GM19351 (cell line): ENCODE data around the gene ZDHHC19.
"Not testable (repeated sequence)": the region's sequence is repeated elsewhere in the genome, so short reads cannot be mapped to it uniquely, and the experiment has no call there.

Source experiments
- ATAC-seq: cut with Tn5 transposase; IDR thresholded peaks from one replicate; pipeline ENCODE4 v1.9.1; 2021; ENCODE audit warnings: mild to moderate bottlenecking, moderate library complexity; ENCODE audit not compliant: unreplicated experiment

Gene ZDHHC19

GRCh38 chr3:196179380-196180308 lies 31.6 kb downstream of the ZDHHC19 start:
- ATAC-seq = peak; percentile 60

DNA sequence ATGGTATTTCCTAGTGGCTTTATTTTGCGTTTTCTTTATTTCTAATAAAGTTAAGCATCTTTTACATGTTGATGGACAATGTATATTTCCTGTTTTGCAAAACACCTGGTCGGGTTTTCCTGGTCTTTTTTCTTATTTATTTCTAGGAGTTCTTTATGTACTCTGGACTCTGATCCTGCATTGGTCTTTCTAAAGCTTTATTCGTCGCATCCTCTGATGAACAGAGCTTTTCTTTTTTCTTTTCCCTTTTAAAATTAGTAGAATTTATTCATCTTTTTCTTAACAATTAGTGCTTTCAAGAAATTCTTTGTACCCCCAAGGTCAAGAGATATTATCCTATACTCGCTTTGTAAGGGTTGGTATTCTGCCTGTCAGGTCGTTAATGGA lies 32.2 kb downstream of the ZDHHC19 start:
- no peak for ATAC-seq

- ATAC-seq = no peak
These were observed 33.2 kb downstream of the ZDHHC19 start for GRCh38 chr3:196177967-196178366.

- no peak for ATAC-seq
These were observed 33.6 kb downstream of the ZDHHC19 start for GRCh38 chr3:196177567-196177966.

GRCh38 chr3:196175722-196176121 lies 35.5 kb downstream of the ZDHHC19 start:
- no peak for ATAC-seq

DNA sequence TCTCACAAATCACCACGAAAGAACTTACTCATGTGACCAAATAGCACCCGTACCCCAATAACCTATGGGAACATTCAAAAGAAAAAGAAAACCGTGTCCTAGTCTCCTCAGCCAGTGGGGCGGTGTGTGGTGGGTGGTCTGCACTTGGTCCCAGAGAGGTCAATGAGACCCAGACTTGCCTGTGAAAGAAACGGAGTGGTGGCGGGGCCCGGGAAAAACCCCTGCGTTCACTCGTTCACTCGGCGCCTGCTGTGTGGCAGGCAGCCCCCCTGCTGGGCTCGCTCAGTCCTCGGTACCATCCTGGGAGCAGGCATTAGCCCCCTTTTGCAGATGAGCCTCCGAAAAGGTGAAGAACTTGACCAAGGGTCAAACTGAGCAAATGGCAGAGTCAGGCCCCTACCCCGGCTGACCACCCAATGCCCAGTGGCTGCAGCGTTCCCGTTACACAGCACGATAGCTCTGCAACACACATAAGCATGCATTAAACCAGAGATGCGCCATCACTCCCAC lies 36.0 kb downstream of the ZDHHC19 start:
- ATAC-seq = no peak

DNA sequence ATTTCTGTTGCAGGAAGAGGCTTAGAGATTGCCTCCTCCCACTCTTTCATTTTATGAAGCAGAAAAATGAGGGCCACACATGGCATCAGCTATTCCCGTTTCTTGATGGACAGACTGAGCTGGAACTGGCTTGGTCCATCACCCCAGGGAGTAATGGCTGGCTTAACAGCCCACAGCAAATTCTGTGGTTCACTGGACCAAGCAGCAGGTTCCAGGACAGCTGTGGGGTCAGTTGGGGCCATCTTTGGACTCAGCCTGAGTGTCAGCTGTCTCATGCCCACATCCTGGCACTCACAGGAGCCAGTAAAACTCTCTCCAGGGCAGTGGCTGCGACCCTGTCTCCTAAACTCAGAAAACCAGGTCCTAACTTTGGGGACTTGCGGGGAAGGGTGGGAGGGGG lies 36.5 kb downstream of the ZDHHC19 start:
- no peak for ATAC-seq

- ATAC-seq = not testable (repeated sequence)
These were observed 40.9 kb downstream of the ZDHHC19 start for GRCh38 chr3:196170296-196170695.

- ATAC-seq = no peak
These were observed 41.4 kb downstream of the ZDHHC19 start for GRCh38 chr3:196169836-196170240.

DNA sequence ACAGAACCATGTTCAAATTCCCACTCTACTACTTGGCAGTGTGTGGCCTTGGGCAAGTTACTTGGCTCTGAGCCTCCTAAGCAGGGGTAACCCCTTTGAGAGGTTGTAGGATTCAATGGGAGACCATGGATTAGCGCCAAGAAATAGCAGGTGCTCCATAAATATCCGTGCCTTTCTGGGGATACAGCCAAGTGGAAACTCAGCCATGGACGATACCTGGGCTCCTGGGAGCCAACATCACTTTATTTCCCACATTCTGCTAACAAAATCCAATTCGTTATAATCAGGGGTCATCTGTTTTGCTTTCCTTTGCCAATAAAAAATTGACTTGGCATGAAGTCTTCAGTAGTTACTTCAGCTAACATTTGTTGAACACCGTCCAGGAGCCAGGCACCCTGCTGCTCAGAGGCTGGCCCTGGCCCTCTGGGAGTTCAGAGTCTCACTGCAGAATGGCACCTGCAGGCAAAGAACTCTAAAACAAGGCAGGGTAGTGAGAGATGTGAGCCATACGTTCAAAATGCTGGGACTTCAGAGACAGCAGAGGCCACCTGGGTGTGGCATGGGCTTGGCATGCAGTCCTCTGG lies 42.3 kb downstream of the ZDHHC19 start:
- ATAC-seq = no peak

DNA sequence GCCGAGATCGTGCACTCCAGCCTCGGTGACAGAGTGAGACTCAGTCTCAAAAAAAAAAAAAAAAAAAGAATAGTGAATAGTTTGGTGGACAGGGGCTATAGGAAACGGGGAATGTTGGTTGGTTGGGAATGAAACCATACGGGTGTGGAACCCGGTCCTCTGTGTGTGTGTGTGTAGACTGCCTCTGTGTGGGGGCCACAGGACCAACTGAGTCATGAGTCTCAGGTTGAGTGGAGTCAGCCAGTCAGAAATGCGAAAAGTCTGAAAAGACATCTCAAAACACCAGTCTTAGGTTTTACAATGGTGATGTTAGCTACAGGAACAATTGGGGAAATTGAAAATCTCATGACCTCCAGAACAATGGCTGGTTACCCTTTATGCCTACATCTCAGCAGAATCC lies 44.5 kb downstream of the ZDHHC19 start:
- no peak for ATAC-seq

GRCh38 chr3:196165850-196166249 lies 45.4 kb downstream of the ZDHHC19 start:
- ATAC-seq = no peak

GRCh38 chr3:196165006-196165575 lies 46.1 kb downstream of the ZDHHC19 start:
- ATAC-seq = not testable (repeated sequence)

DNA sequence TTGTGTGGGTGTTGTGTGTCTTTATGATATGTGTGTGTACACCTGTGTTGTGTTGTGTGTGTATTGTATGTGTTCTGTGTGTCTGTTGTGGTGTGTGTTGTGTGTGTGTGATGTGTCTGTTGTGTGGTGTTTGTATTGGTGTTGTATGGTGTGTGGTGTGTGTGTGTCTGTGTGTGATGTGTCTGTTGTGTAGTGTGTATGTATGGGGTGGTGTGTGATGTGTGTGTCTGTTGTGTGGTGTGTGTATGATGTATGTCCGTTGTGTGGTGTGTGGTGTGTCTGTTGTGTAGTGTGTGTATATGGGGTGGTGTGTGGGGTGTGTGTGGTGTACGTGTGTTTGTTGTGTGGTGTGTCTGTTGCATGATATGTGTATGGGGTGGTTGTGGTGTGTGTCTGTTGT lies 46.6 kb downstream of the ZDHHC19 start:
- no peak for ATAC-seq

GRCh38 chr3:196163666-196164493 lies 47.3 kb downstream of the ZDHHC19 start:
- no peak for ATAC-seq

DNA sequence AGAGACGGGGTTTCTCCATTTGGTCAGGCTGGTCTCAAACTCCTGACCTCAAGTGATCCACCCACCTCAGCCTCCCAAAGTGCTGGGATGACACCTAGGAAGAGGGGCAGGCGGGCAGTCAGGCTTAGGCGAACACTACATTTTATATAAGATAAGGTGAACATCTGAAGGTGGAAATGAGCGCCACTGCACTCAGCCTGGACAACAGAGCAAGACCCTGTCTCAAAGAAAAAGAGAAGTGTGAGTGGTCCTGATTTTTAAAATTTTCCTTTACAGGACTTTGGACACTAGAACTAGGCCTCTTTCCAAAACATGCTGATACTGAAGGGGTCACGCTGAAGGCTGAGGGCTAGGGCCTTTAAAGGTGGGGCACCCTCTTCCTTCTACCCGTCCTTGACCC lies 48.0 kb downstream of the ZDHHC19 start:
- ATAC-seq = no peak

GRCh38 chr3:196162679-196163078 lies 48.5 kb downstream of the ZDHHC19 start:
- no peak for ATAC-seq

DNA sequence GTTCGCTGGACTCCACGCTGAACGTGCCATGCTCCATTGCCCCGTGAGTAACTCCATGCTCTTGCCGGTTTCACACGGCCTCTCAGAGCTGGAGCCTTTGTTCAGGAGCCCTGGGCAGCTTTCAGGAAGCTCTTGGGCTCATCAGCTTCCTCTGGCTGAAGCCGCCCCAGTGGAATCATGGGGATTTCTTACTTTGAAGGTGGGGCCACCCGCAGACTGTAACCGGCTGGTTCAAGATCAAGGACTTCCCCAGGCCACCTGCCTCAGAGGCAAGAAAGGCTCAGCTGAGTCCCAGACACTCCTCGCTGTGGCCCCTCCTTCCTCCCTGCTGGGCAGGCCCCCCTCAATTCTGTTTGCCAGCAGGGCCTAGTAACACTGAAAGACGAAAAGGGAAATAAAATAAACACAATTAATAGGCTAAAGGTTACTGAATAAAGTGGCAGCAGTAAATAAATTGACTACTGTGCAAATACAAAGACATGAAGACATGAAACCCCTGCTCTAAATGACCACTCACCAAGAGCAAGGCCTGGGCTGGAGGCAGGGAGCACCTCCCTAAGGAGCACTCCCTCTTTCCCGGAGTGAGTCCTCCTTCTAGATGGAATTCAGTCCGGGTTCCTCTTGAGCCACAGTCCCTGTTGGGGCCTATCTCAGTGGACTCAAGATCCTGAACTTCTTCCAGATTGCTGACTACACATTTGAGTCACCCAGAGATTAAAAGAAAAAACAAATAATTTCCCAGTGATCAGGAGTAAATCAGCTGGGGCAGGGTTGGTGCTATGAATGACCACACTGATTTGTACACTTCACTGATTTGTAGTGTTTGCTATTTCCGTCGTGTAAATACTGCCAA lies 51.0 kb downstream of the ZDHHC19 start:
- ATAC-seq = peak; percentile 97

DNA sequence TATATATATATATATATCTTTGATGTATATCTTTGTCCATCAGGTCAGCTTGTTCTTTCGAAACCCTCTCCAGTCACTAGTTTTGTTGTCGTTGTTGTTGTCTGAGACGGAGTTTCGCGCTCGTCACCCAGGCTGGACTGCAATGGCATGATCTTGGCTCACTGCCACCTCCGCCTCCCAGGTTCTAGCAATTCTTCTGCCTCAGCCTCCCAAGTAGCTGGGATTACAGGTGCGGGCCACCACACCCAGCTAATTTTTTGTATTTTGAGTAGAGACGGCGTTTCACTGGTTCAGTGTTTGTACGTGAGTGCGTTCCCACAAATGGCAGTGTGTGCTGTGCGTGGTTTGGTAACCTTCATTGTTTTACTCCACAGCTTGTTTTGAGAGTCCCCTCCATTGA lies 51.7 kb downstream of the ZDHHC19 start:
- no peak for ATAC-seq

DNA sequence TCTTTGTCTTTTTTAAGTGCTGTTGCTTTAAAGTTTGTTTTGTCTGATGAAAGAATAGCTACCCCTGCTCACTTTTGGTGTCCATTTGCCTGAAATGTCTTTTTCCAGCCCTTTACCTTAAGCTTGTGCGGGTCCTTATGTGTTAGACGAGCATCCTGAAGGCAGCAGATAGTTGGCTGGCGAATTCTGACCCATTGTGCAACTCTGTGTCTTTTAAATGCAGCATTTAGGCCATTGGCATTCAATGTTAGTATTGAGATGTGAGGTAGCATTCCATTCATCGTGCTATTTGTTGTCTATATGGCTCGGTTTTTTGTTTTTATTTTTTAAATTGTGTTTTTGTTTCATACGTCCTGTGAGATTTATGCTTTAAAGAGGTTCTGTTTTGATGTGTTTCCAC lies 55.0 kb downstream of the ZDHHC19 start:
- no peak for ATAC-seq
